ENCODE data around the gene GPR39.

GPR39 gene

GRCh38 chr2:132446444-132446843 is 29.8 kb downstream of the GPR39 start:
- Histone ChIP-seq H3K27me3 (ENCODE audit: control insufficient read depth, insufficient read depth, low read length) (no peaks in the 10 kb centered on the region), H3K36me3 (ENCODE audit: control insufficient read depth, insufficient read depth, low read length) (no peaks in the 10 kb centered on the region), H3K27ac (ENCODE audit: low read depth, low read length) (no peak overlapping the region), H3K4me3 (ENCODE audit: low read depth, low read length) (no peak overlapping the region), H3K4me1 (ENCODE audit: control insufficient read depth, insufficient read depth, low read length) (peaks cover 16% of the 10 kb centered on the region; the same call in 1 of the 2 replicates), H3K9me3 (ENCODE audit: control insufficient read depth, insufficient read depth, low read depth, low read length) (no peaks in the 10 kb centered on the region), H3K9ac (ENCODE audit: low read length) (no peak overlapping the region)

DNA sequence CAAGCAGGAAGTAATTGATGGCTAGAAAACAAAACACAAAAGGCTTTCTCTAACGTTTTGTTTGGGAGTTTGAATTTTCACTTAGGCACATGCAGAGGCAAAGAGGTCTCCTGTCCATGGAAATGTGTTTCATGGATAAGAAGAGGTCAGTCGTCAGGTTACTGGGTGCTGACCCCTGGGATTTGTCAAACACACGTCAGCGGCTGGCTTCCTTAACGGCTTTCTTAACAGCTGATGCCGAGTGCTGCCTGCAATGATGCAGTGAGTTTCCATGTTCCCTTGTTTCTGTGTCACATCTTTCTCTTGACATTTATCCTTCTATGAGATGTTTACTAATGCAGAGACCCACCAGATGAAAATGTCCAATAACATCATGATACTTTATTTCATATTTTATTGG is 31.7 kb downstream of the GPR39 start:
- H3K27ac ChIP-seq (ENCODE audit: low read depth, low read length): no peak overlapping the region
- no peak overlapping the region for H3K9ac ChIP-seq (ENCODE audit: low read length)
- H3K9me3 ChIP-seq (ENCODE audit: control insufficient read depth, insufficient read depth, low read depth, low read length): no peaks in the 10 kb centered on the region
- H3K4me3 ChIP-seq (ENCODE audit: low read depth, low read length): no peak overlapping the region
- no peaks in the 10 kb centered on the region for H3K36me3 ChIP-seq (ENCODE audit: control insufficient read depth, insufficient read depth, low read length)
- no peaks in the 10 kb centered on the region for H3K27me3 ChIP-seq (ENCODE audit: control insufficient read depth, insufficient read depth, low read length)
- H3K4me1 ChIP-seq (ENCODE audit: control insufficient read depth, insufficient read depth, low read length): peaks cover 7% of the 10 kb centered on the region; the same call in 1 of the 2 replicates

- H3K4me1 ChIP-seq (ENCODE audit: control insufficient read depth, insufficient read depth, low read length): peaks cover 7% of the 10 kb centered on the region; the same call in 1 of the 2 replicates
- H3K9ac ChIP-seq (ENCODE audit: low read length): no peak overlapping the region
- H3K4me3 ChIP-seq (ENCODE audit: low read depth, low read length): no peak overlapping the region
- H3K36me3 ChIP-seq (ENCODE audit: control insufficient read depth, insufficient read depth, low read length): no peaks in the 10 kb centered on the region
- H3K27ac ChIP-seq (ENCODE audit: low read depth, low read length): no peak overlapping the region
- H3K9me3 ChIP-seq (ENCODE audit: control insufficient read depth, insufficient read depth, low read depth, low read length): peaks cover 2% of the 10 kb centered on the region; the same call in 1 of the 2 replicates
- no peaks in the 10 kb centered on the region for H3K27me3 ChIP-seq (ENCODE audit: control insufficient read depth, insufficient read depth, low read length)
These were observed 32.2 kb downstream of the GPR39 start for GRCh38 chr2:132448771-132449170.

GRCh38 chr2:132449868-132450267 is 33.3 kb downstream of the GPR39 start:
- no peaks in the 10 kb centered on the region for H3K36me3 ChIP-seq (ENCODE audit: control insufficient read depth, insufficient read depth, low read length)
- H3K27ac ChIP-seq (ENCODE audit: low read depth, low read length): no peak overlapping the region

GRCh38 chr2:132460781-132461180 is 44.2 kb downstream of the GPR39 start:
- Histone ChIP-seq H3K4me1 (ENCODE audit: control insufficient read depth, insufficient read depth, low read length) (no peaks in the 10 kb centered on the region), H3K36me3 (ENCODE audit: control insufficient read depth, insufficient read depth, low read length) (no peaks in the 10 kb centered on the region), H3K27ac (ENCODE audit: low read depth, low read length) (no peak overlapping the region), H3K27me3 (ENCODE audit: control insufficient read depth, insufficient read depth, low read length) (no peaks in the 10 kb centered on the region), H3K9ac (ENCODE audit: low read length) (no peak overlapping the region), H3K9me3 (ENCODE audit: control insufficient read depth, insufficient read depth, low read depth, low read length) (peaks cover 21% of the 10 kb centered on the region), H3K4me3 (ENCODE audit: low read depth, low read length) (no peak overlapping the region)

More at GRCh38 chr2:132449868-132450267, 33.3 kb downstream of the GPR39 start:
- Histone ChIP-seq H3K27me3 (ENCODE audit: control insufficient read depth, insufficient read depth, low read length) (no peaks in the 10 kb centered on the region), H3K4me3 (ENCODE audit: low read depth, low read length) (no peak overlapping the region), H3K4me1 (ENCODE audit: control insufficient read depth, insufficient read depth, low read length) (peaks cover 7% of the 10 kb centered on the region; the same call in 1 of the 2 replicates), H3K9ac (ENCODE audit: low read length) (no peak overlapping the region), H3K9me3 (ENCODE audit: control insufficient read depth, insufficient read depth, low read depth, low read length) (peaks cover 3% of the 10 kb centered on the region; the same call in 1 of the 2 replicates)

DNA sequence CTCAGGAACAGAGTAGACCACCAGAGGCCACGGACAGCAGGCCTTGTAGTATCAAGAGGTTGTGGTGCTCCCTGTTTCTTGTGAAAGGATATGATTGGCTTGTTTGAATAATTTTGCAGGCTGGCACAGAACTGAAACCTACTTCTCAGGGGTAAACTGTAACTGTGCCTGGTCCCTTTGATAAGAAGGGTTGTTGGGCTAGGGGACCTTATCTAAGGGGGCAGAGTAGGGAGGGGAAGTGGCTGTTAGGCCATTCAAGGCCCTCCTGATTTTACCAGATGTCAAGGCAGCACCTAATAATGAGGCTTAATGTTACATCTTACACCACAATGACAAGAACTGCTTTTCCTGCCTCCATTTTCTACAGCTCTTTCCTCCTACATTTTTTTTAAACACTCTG is 45.6 kb downstream of the GPR39 start:
- Histone ChIP-seq H3K9me3 (ENCODE audit: control insufficient read depth, insufficient read depth, low read depth, low read length) (peaks cover 31% of the 10 kb centered on the region), H3K36me3 (ENCODE audit: control insufficient read depth, insufficient read depth, low read length) (no peaks in the 10 kb centered on the region), H3K27ac (ENCODE audit: low read depth, low read length) (no peak overlapping the region), H3K4me1 (ENCODE audit: control insufficient read depth, insufficient read depth, low read length) (no peaks in the 10 kb centered on the region), H3K9ac (ENCODE audit: low read length) (no peak overlapping the region), H3K4me3 (ENCODE audit: low read depth, low read length) (no peak overlapping the region), H3K27me3 (ENCODE audit: control insufficient read depth, insufficient read depth, low read length) (no peaks in the 10 kb centered on the region)

DNA sequence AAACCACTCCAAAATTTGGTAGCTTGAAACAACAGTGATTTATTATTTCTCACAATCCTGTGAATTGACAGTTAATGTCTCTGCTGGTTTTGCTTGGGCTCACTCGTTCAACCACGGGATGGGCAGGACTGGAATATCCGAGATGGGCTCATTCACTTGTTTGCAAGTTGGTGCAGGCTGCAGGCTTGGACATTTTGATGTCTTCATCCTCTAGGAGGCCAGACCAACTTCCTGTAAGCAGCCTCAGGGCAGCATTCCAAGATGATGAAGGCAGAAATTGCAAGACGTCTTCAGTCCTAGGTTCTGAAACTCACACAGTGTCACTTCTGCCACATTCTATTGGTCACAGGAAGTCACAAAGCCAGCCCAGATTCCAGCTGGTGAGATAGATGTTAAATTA is 47.1 kb downstream of the GPR39 start:
- Histone ChIP-seq H3K36me3 (ENCODE audit: control insufficient read depth, insufficient read depth, low read length) (no peaks in the 10 kb centered on the region), H3K4me3 (ENCODE audit: low read depth, low read length) (no peak overlapping the region), H3K9me3 (ENCODE audit: control insufficient read depth, insufficient read depth, low read depth, low read length) (peaks cover 39% of the 10 kb centered on the region), H3K9ac (ENCODE audit: low read length) (no peak overlapping the region), H3K27me3 (ENCODE audit: control insufficient read depth, insufficient read depth, low read length) (no peaks in the 10 kb centered on the region), H3K27ac (ENCODE audit: low read depth, low read length) (no peak overlapping the region), H3K4me1 (ENCODE audit: control insufficient read depth, insufficient read depth, low read length) (no peaks in the 10 kb centered on the region)

GRCh38 chr2:132465917-132466316 is 49.3 kb downstream of the GPR39 start:
- Histone ChIP-seq H3K36me3 (ENCODE audit: control insufficient read depth, insufficient read depth, low read length) (no peaks in the 10 kb centered on the region), H3K4me3 (ENCODE audit: low read depth, low read length) (no peak overlapping the region), H3K27me3 (ENCODE audit: control insufficient read depth, insufficient read depth, low read length) (no peaks in the 10 kb centered on the region), H3K9me3 (ENCODE audit: control insufficient read depth, insufficient read depth, low read depth, low read length) (peaks cover 42% of the 10 kb centered on the region), H3K4me1 (ENCODE audit: control insufficient read depth, insufficient read depth, low read length) (0 out of 2 replicates have a peak, but pooled peaks cover 2% of the 10 kb centered on the region), H3K9ac (ENCODE audit: low read length) (no peak overlapping the region), H3K27ac (ENCODE audit: low read depth, low read length) (no peak overlapping the region)

DNA sequence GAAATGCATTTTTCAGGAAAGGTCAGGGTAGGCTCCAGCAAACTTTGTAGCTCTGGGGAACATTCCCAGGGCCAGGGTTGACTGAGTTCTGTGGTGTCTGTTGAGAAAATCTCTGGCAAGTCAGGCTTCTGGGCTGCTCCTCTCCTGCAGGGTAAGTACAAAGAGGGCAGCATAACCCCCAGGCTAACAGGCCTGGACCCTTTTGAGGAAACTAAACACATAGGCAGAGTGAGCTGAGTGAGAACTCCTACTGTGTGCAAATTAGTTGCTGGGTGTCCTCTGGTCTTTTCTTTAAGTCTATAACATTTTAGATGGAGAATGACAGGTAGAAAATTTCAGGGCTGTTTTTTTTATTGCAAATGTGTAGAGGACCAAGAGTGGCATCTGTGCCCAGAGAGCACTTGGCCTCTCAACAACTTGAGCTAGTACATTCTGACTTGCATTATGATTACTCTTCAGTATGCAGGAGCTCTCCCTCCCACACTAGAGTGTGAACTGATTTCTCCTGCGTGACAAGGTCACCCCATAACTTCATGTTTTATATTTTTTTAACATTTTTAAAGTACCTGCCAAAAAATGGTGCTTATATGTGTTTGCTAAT is 49.9 kb downstream of the GPR39 start:
- 0 out of 2 replicates have a peak, but pooled peaks cover 2% of the 10 kb centered on the region for H3K4me1 ChIP-seq (ENCODE audit: control insufficient read depth, insufficient read depth, low read length)
- no peak overlapping the region for H3K27ac ChIP-seq (ENCODE audit: low read depth, low read length)
- H3K9me3 ChIP-seq (ENCODE audit: control insufficient read depth, insufficient read depth, low read depth, low read length): peaks cover 42% of the 10 kb centered on the region
- no peak overlapping the region for H3K4me3 ChIP-seq (ENCODE audit: low read depth, low read length)
- H3K9ac ChIP-seq (ENCODE audit: low read length): no peak overlapping the region
- no peaks in the 10 kb centered on the region for H3K36me3 ChIP-seq (ENCODE audit: control insufficient read depth, insufficient read depth, low read length)
- no peaks in the 10 kb centered on the region for H3K27me3 ChIP-seq (ENCODE audit: control insufficient read depth, insufficient read depth, low read length)

DNA sequence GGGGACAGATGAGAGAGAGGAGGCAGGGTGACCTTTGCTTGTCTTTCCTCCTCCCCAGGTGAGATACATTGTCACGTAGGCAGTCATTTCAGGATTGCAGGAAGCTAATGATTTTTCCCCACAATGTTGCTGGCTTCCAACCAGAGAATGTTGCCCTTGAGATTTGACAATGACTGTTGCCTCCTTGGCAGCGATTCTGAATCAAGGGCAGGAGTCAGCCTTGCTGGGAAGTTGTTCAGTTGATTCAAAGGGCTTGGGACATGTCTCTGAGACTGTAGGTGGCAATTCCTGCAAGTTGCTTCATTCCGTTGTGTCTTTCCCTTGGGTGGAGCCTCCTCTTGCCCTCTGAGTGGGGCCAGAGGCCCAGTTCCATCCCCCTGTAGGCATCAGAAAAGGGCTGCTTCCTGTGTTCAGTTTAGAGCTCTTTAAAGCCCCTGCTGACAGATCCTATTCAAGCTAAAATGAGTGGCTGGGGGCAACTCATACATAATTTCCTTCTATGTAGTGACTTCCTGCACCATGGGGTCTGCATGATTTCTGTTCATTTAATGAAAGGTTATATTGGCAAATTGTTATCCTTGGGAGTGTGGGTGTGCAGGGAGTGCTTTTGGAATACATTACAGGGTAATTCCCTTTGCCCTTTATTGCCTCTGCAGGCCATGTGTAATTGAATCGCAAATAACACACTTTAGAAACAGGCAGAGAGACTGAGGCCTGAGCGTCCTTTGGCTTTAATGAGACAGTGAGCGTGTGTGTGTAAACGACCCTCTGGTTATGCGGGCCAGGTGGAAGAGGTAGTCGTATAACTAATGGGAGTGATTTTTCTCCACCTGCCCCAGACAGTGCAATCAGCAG is 52.4 kb downstream of the GPR39 start:
- Histone ChIP-seq H3K27me3 (ENCODE audit: control insufficient read depth, insufficient read depth, low read length) (no peaks in the 10 kb centered on the region), H3K36me3 (ENCODE audit: control insufficient read depth, insufficient read depth, low read length) (no peaks in the 10 kb centered on the region), H3K4me3 (ENCODE audit: low read depth, low read length) (no peak overlapping the region), H3K4me1 (ENCODE audit: control insufficient read depth, insufficient read depth, low read length) (0 out of 2 replicates have a peak, but pooled peaks cover 2% of the 10 kb centered on the region), H3K9ac (ENCODE audit: low read length) (no peak overlapping the region), H3K27ac (ENCODE audit: low read depth, low read length) (no peak overlapping the region), H3K9me3 (ENCODE audit: control insufficient read depth, insufficient read depth, low read depth, low read length) (peaks cover 38% of the 10 kb centered on the region)

- Histone ChIP-seq H3K4me1 (ENCODE audit: control insufficient read depth, insufficient read depth, low read length) (0 out of 2 replicates have a peak, but pooled peaks cover 2% of the 10 kb centered on the region), H3K27me3 (ENCODE audit: control insufficient read depth, insufficient read depth, low read length) (no peaks in the 10 kb centered on the region), H3K9ac (ENCODE audit: low read length) (no peak overlapping the region), H3K4me3 (ENCODE audit: low read depth, low read length) (no peak overlapping the region), H3K9me3 (ENCODE audit: control insufficient read depth, insufficient read depth, low read depth, low read length) (peaks cover 24% of the 10 kb centered on the region), H3K36me3 (ENCODE audit: control insufficient read depth, insufficient read depth, low read length) (no peaks in the 10 kb centered on the region), H3K27ac (ENCODE audit: low read depth, low read length) (no peak overlapping the region)
These were observed 54.1 kb downstream of the GPR39 start for GRCh38 chr2:132470746-132471145.
